ENCODE results near the gene SEMA6C.

Gene SEMA6C

GRCh38 chr1:151147132-151147503, 687 bp upstream of the SEMA6C start:
- H3K27me3 ChIP-seq: no peaks in the 10 kb centered on the region
- H3K4me3 ChIP-seq (ENCODE audit: low read depth, low read length): peak overlapping the region; percentile 74
- H3K36me3 ChIP-seq: no peaks in the 10 kb centered on the region
- H3K9me3 ChIP-seq: no peaks in the 10 kb centered on the region
- no peak for DNase-seq
- H3K4me1 ChIP-seq: peaks cover 5% of the 10 kb centered on the region
- no peak for TF ChIP-seq CTCF (IDR thresholded peaks at IDR 0.05; ENCODE audit: low read depth, low read length)

- H3K9me3 ChIP-seq: no peaks in the 10 kb centered on the region
- no peaks in the 10 kb centered on the region for H3K36me3 ChIP-seq
- no peaks in the 10 kb centered on the region for H3K27me3 ChIP-seq
- TF ChIP-seq CTCF (IDR thresholded peaks at IDR 0.05; ENCODE audit: low read depth, low read length): no peak
- H3K4me3 ChIP-seq (ENCODE audit: low read depth, low read length): peak overlapping the region; percentile 74
- no peak for DNase-seq
- H3K4me1 ChIP-seq: peaks cover 5% of the 10 kb centered on the region
These were observed 389 bp downstream of the SEMA6C start for GRCh38 chr1:151146072-151146411.

- no peaks in the 10 kb centered on the region for H3K36me3 ChIP-seq
- TF ChIP-seq CTCF (IDR thresholded peaks at IDR 0.05; ENCODE audit: low read depth, low read length): no peak
- peaks cover 5% of the 10 kb centered on the region for H3K4me1 ChIP-seq
- H3K4me3 ChIP-seq (ENCODE audit: low read depth, low read length): peak overlapping the region; percentile 74
- no peaks in the 10 kb centered on the region for H3K9me3 ChIP-seq
- DNase-seq: no peak
- no peaks in the 10 kb centered on the region for H3K27me3 ChIP-seq
These were observed 943 bp downstream of the SEMA6C start for GRCh38 chr1:151145304-151146071.

GRCh38 chr1:151144474-151145303, 1.7 kb downstream of the SEMA6C start:
- no peak for DNase-seq
- no peak overlapping the region for H3K4me3 ChIP-seq (ENCODE audit: low read depth, low read length)
- H3K4me1 ChIP-seq: peaks cover 5% of the 10 kb centered on the region

GRCh38 chr1:151143986-151144385, 2.4 kb downstream of the SEMA6C start:
- no peak overlapping the region for H3K4me3 ChIP-seq (ENCODE audit: low read depth, low read length)
- DNase-seq: no peak
- no peaks in the 10 kb centered on the region for H3K27me3 ChIP-seq
- TF ChIP-seq CTCF (IDR thresholded peaks at IDR 0.05; ENCODE audit: low read depth, low read length): no peak
- no peaks in the 10 kb centered on the region for H3K9me3 ChIP-seq
- H3K36me3 ChIP-seq: no peaks in the 10 kb centered on the region
- peaks cover 5% of the 10 kb centered on the region for H3K4me1 ChIP-seq

More at GRCh38 chr1:151144474-151145303, 1.7 kb downstream of the SEMA6C start:
- TF ChIP-seq CTCF (IDR thresholded peaks at IDR 0.05; ENCODE audit: low read depth, low read length): no peak
- Histone ChIP-seq H3K9me3 (no peaks in the 10 kb centered on the region), H3K27me3 (no peaks in the 10 kb centered on the region), H3K36me3 (no peaks in the 10 kb centered on the region)

- no peak for TF ChIP-seq CTCF (IDR thresholded peaks at IDR 0.05; ENCODE audit: low read depth, low read length)
- no peak for DNase-seq
- Histone ChIP-seq H3K9me3 (no peaks in the 10 kb centered on the region), H3K4me3 (ENCODE audit: low read depth, low read length) (no peak overlapping the region), H3K36me3 (no peaks in the 10 kb centered on the region), H3K27me3 (no peaks in the 10 kb centered on the region), H3K4me1 (peaks cover 5% of the 10 kb centered on the region)
These were observed 3.4 kb downstream of the SEMA6C start for GRCh38 chr1:151143057-151143435.

Measured in BE2C (cell line).